ENCODE data around the gene AP1AR.

AP1AR gene

GRCh38 chr4:112230879-112231778 is 458 bp upstream of the AP1AR start:
- Histone ChIP-seq H3K36me3 (ENCODE audit: insufficient read depth, low read length) (no peaks in the 10 kb centered on the region), H3K9me3 (ENCODE audit: low read length) (no peaks in the 10 kb centered on the region), H3K9ac (ENCODE audit: low read length) (peak overlapping the region; percentile 84), H3K79me2 (ENCODE audit: insufficient read depth, low read length) (no peaks in the 10 kb centered on the region), H3K4me3 (ENCODE audit: low read depth, low read length, poor library complexity, severe bottlenecking) (peak overlapping the region; percentile 85), H2AFZ (ENCODE audit: low read length) (peak overlapping the region; percentile 66), H3K4me2 (ENCODE audit: low read length) (peak overlapping the region; percentile 90), H4K20me1 (ENCODE audit: insufficient read depth, low read length) (no peaks in the 10 kb centered on the region), H3K27me3 (ENCODE audit: insufficient read depth, low read length) (no peaks in the 10 kb centered on the region), H3K27ac (ENCODE audit: low read depth, low read length, poor library complexity, severe bottlenecking) (peak overlapping the region; percentile 84), H3K4me1 (ENCODE audit: insufficient read depth, low read length, severe bottlenecking) (peaks cover 31% of the 10 kb centered on the region), H3K9me2 (ENCODE audit: low read depth, low read length) (no peaks in the 10 kb centered on the region), H3F3A (ENCODE audit: insufficient read depth, low read length) (no peaks in the 10 kb centered on the region)
- TF ChIP-seq EZH2 (IDR thresholded peaks at IDR 0.05; ENCODE audit: borderline replicate concordance, low read length): no peak
- TF ChIP-seq, protein P1, sequence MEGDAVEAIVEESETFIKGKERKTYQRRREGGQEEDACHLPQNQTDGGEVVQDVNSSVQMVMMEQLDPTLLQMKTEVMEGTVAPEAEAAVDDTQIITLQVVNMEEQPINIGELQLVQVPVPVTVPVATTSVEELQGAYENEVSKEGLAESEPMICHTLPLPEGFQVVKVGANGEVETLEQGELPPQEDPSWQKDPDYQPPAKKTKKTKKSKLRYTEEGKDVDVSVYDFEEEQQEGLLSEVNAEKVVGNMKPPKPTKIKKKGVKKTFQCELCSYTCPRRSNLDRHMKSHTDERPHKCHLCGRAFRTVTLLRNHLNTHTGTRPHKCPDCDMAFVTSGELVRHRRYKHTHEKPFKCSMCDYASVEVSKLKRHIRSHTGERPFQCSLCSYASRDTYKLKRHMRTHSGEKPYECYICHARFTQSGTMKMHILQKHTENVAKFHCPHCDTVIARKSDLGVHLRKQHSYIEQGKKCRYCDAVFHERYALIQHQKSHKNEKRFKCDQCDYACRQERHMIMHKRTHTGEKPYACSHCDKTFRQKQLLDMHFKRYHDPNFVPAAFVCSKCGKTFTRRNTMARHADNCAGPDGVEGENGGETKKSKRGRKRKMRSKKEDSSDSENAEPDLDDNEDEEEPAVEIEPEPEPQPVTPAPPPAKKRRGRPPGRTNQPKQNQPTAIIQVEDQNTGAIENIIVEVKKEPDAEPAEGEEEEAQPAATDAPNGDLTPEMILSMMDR (IDR thresholded peaks at IDR 0.05; ENCODE audit: low read length): no peak

DNA sequence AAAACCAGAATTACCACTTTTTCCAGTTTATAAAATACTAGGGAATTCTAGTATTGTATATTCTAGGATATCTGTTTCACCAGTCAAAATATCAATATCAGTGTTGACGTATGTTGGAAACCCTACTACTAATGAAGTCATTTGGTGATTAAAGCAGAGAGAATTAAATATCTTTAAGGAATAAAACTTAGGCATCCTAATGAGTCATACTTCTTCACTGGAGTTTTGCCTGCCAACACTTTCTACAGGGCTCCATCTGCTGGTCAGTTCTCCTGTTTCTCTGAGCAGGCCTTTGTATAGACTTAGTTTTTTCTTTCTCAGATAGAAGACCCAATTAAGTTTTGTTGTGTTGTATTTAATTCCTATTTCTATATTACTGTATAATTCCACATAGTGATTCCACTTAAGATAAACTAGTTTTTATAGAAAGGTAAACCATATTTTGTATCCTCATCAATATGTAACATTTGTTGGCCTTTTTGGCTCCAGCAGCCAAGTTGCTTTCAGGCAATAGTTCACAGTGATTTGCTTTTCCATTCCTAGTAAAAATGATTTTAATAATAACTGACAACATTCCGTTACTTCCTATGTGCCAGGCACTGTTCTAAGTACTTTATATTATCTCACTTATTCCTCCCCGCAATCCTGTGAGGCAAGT is 3.5 kb downstream of the AP1AR start:
- Histone ChIP-seq H3K4me1 (ENCODE audit: insufficient read depth, low read length, severe bottlenecking) (peaks cover 29% of the 10 kb centered on the region), H4K20me1 (ENCODE audit: insufficient read depth, low read length) (no peaks in the 10 kb centered on the region), H3K9me2 (ENCODE audit: low read depth, low read length) (no peaks in the 10 kb centered on the region), H3K27ac (ENCODE audit: low read depth, low read length, poor library complexity, severe bottlenecking) (no peak overlapping the region), H3K9me3 (ENCODE audit: low read length) (no peaks in the 10 kb centered on the region), H3K79me2 (ENCODE audit: insufficient read depth, low read length) (no peaks in the 10 kb centered on the region), H2AFZ (ENCODE audit: low read length) (no peak overlapping the region), H3K4me2 (ENCODE audit: low read length) (no peak overlapping the region), H3K36me3 (ENCODE audit: insufficient read depth, low read length) (no peaks in the 10 kb centered on the region), H3K27me3 (ENCODE audit: insufficient read depth, low read length) (no peaks in the 10 kb centered on the region), H3F3A (ENCODE audit: insufficient read depth, low read length) (no peaks in the 10 kb centered on the region), H3K9ac (ENCODE audit: low read length) (no peak overlapping the region), H3K4me3 (ENCODE audit: low read depth, low read length, poor library complexity, severe bottlenecking) (no peak overlapping the region)
- no peak for TF ChIP-seq EZH2 (IDR thresholded peaks at IDR 0.05; ENCODE audit: borderline replicate concordance, low read length)
- TF ChIP-seq, protein P1 (IDR thresholded peaks at IDR 0.05; ENCODE audit: low read length): peak; percentile 76

GRCh38 chr4:112236040-112236439 is 4.5 kb downstream of the AP1AR start:
- Histone ChIP-seq H3K27ac (ENCODE audit: low read depth, low read length, poor library complexity, severe bottlenecking) (no peak overlapping the region), H3K4me1 (ENCODE audit: insufficient read depth, low read length, severe bottlenecking) (peaks cover 20% of the 10 kb centered on the region), H3K4me3 (ENCODE audit: low read depth, low read length, poor library complexity, severe bottlenecking) (no peak overlapping the region), H3K36me3 (ENCODE audit: insufficient read depth, low read length) (no peaks in the 10 kb centered on the region), H3F3A (ENCODE audit: insufficient read depth, low read length) (no peaks in the 10 kb centered on the region), H3K9me2 (ENCODE audit: low read depth, low read length) (no peaks in the 10 kb centered on the region), H4K20me1 (ENCODE audit: insufficient read depth, low read length) (no peaks in the 10 kb centered on the region), H3K4me2 (ENCODE audit: low read length) (no peak overlapping the region), H3K9ac (ENCODE audit: low read length) (no peak overlapping the region), H2AFZ (ENCODE audit: low read length) (no peak overlapping the region), H3K79me2 (ENCODE audit: insufficient read depth, low read length) (no peaks in the 10 kb centered on the region), H3K9me3 (ENCODE audit: low read length) (no peaks in the 10 kb centered on the region), H3K27me3 (ENCODE audit: insufficient read depth, low read length) (no peaks in the 10 kb centered on the region)
- no peak for TF ChIP-seq EZH2 (IDR thresholded peaks at IDR 0.05; ENCODE audit: borderline replicate concordance, low read length)
- TF ChIP-seq, protein P1 (IDR thresholded peaks at IDR 0.05; ENCODE audit: low read length): no peak

Measured in OCI-LY1 (cell line).